Activated CD4-positive, alpha-beta memory T cell treated with anti-CD3 and anti-CD28 coated beads for 36 hours (primary cell): ENCODE results near the gene TENT4B. TPM values are rescaled to one million over a fixed set of nuclear protein-coding genes. Genes with fewer than 3 reads are reported as not detected.
"Not testable (repeated sequence)": the region's sequence is repeated elsewhere in the genome, so short reads cannot be mapped to it uniquely, and the experiment has no call there.

Experiments
- CTCF ChIA-PET: fragments of 350-600 bp; sonication (Branson Sonifier 250); formaldehyde crosslinking; loops from one replicate; lab custom pipeline; 2021; ENCODE audit warnings: antibody characterized with exemption, inconsistent platforms; lab: Charles Lee
- POLR2A ChIA-PET: fragments of 350-600 bp; sonication (Branson Sonifier 250); formaldehyde crosslinking; loops from one replicate; lab custom pipeline; 2021; ENCODE audit warnings: antibody characterized with exemption; lab: Charles Lee
- DNase-seq: peaks from one replicate; pipeline ENCODE4 v3.0.0-alpha.2; 2020
- H3K27ac Mint-ChIP-seq: one replicate; pipeline ENCODE4 v1.8.0; 2021; ENCODE audit warnings: mixed read lengths
- H3K27me3 Mint-ChIP-seq: one replicate; pipeline ENCODE4 v1.8.0; 2021; ENCODE audit warnings: mixed read lengths
- H3K36me3 Mint-ChIP-seq: one replicate; pipeline ENCODE4 v1.8.0; 2021; ENCODE audit warnings: mixed read lengths
- H3K4me1 Mint-ChIP-seq: one replicate; pipeline ENCODE4 v1.8.0; 2021; ENCODE audit warnings: low read depth, mixed read lengths
- H3K4me3 Mint-ChIP-seq: one replicate; pipeline ENCODE4 v1.8.0; 2021; ENCODE audit warnings: mild to moderate bottlenecking, mixed read lengths
- H3K9me3 Mint-ChIP-seq: one replicate; pipeline ENCODE4 v1.8.0; 2021; ENCODE audit warnings: mixed read lengths
- intact Hi-C: fragments of 100-400 bp; cut with micrococcal nuclease; formaldehyde crosslinking; loops from one replicate; pipeline ENCODE4 v1.15.1; 2023
- total RNA-seq, 2 experiments: library from RNA; stranded (reverse); gene quantifications; one replicate each; pipeline ENCODE4 v1.2.3, GENCODE V29; 2021

Gene TENT4B
- total RNA-seq, 2 experiments from 2014 or later, result 14.4 to 14.8 TPM

GRCh38 chr16:50154420-50154950, 1.4 kb downstream of the TENT4B start:
- DNase-seq, result peak; percentile 29
- H3K9me3 Mint-ChIP-seq, result no peaks in the 10 kb centered on the region
- no peaks in the 10 kb centered on the region for H3K36me3 Mint-ChIP-seq
- H3K27me3 Mint-ChIP-seq, result no peaks in the 10 kb centered on the region
- intact Hi-C loops, result loop anchor here (2.0 to 5.0 kb wide), 6 partner anchors 18 to 1542 kb away; partner anchors contain the start of genes N4BP1 and SNX20
- H3K4me1 Mint-ChIP-seq, result peaks cover 42% of the 10 kb centered on the region
- peak overlapping the region; percentile 73 for H3K27ac Mint-ChIP-seq
- H3K4me3 Mint-ChIP-seq, result peak overlapping the region; percentile 80
- ChIA-PET CTCF (interaction anchor here (0.6 to 3.2 kb wide), 4 partner anchors 10 to 186 kb away, joined by 3 to 20 read pairs (median 8); partner anchors contain the start of gene CNEP1R1), POLR2A (interaction anchor here (1.4 kb wide), 1 partner anchor 88 kb away, joined by 3 read pairs; no protein-coding TSS in a partner anchor)

GRCh38 chr16:50155925-50156324, 2.8 kb downstream of the TENT4B start:
- no peak for DNase-seq
- intact Hi-C loops, result loop anchor here (1.0 to 2.0 kb wide), 5 partner anchors 17 to 585 kb away; partner anchors contain the start of genes CNEP1R1 and HEATR3
- Mint-ChIP-seq H3K27me3 (no peaks in the 10 kb centered on the region), H3K36me3 (peaks cover 7% of the 10 kb centered on the region), H3K27ac (no peak overlapping the region), H3K9me3 (no peaks in the 10 kb centered on the region), H3K4me3 (peak overlapping the region; percentile 80), H3K4me1 (peaks cover 53% of the 10 kb centered on the region)
- ChIA-PET POLR2A (interaction anchor here (0.6 to 1.4 kb wide), 4 partner anchors 53 to 131 kb away, joined by 3 to 4 read pairs (median 3); partner anchors contain the start of gene CNEP1R1), CTCF (interaction anchor here (1.0 to 3.2 kb wide), 4 partner anchors 11 to 131 kb away, joined by 3 to 20 read pairs (median 10); partner anchors contain the start of gene CNEP1R1)

GRCh38 chr16:50156590-50156989, 3.5 kb downstream of the TENT4B start:
- Mint-ChIP-seq H3K27ac (no peak overlapping the region), H3K4me3 (peak overlapping the region; percentile 16)

GRCh38 chr16:50160495-50161164, 7.5 kb downstream of the TENT4B start:
- Mint-ChIP-seq H3K36me3 (peaks cover 7% of the 10 kb centered on the region), H3K27me3 (no peaks in the 10 kb centered on the region), H3K27ac (peak overlapping the region; percentile 61), H3K9me3 (no peaks in the 10 kb centered on the region), H3K4me3 (no peak overlapping the region), H3K4me1 (peaks cover 54% of the 10 kb centered on the region)
- no peak for DNase-seq
- intact Hi-C loops, result no loop called here
- ChIA-PET POLR2A (interaction anchor here (1.9 kb wide), 1 partner anchor 9 kb away, joined by 8 read pairs; no protein-coding TSS in a partner anchor), CTCF (interaction anchor here (0.9 to 1.6 kb wide), 4 partner anchors 50 to 195 kb away, joined by 3 to 9 read pairs (median 4); no protein-coding TSS in a partner anchor)

More at GRCh38 chr16:50156590-50156989, 3.5 kb downstream of the TENT4B start:
- no peak for DNase-seq
- H3K9me3 Mint-ChIP-seq, result no peaks in the 10 kb centered on the region
- ChIA-PET POLR2A (no interaction called here), CTCF (interaction anchor here (2.8 to 3.2 kb wide), 2 partner anchors 55 to 132 kb away, joined by 14 to 20 read pairs; partner anchors contain the start of gene CNEP1R1)
- intact Hi-C loops, result no loop called here
- H3K36me3 Mint-ChIP-seq, result peaks cover 7% of the 10 kb centered on the region
- peaks cover 57% of the 10 kb centered on the region for H3K4me1 Mint-ChIP-seq
- H3K27me3 Mint-ChIP-seq, result no peaks in the 10 kb centered on the region

- peaks cover 56% of the 10 kb centered on the region for H3K4me1 Mint-ChIP-seq
- peaks cover 7% of the 10 kb centered on the region for H3K36me3 Mint-ChIP-seq
- ChIA-PET POLR2A (interaction anchor here (1.9 kb wide), 1 partner anchor 10 kb away, joined by 8 read pairs; no protein-coding TSS in a partner anchor), CTCF (interaction anchor here (1.3 to 1.6 kb wide), 2 partner anchors 94 to 194 kb away, joined by 4 to 5 read pairs; no protein-coding TSS in a partner anchor)
- no peak for DNase-seq
- H3K27ac Mint-ChIP-seq, result no peak overlapping the region
- H3K9me3 Mint-ChIP-seq, result no peaks in the 10 kb centered on the region
- intact Hi-C loops, result no loop called here
- H3K4me3 Mint-ChIP-seq, result no peak overlapping the region
- no peaks in the 10 kb centered on the region for H3K27me3 Mint-ChIP-seq
Measured at GRCh38 chr16:50161950-50162349, 8.8 kb downstream of the TENT4B start.

GRCh38 chr16:50165473-50165872, 12.4 kb downstream of the TENT4B start:
- CTCF ChIA-PET, result no interaction called here
- H3K4me3 Mint-ChIP-seq, result no peak overlapping the region
- peaks cover 59% of the 10 kb centered on the region for H3K4me1 Mint-ChIP-seq
- POLR2A ChIA-PET, result no interaction called here
- H3K9me3 Mint-ChIP-seq, result no peaks in the 10 kb centered on the region
- intact Hi-C loops, result no loop called here
- peaks cover 1% of the 10 kb centered on the region for H3K36me3 Mint-ChIP-seq
- no peak for DNase-seq
- H3K27me3 Mint-ChIP-seq, result no peaks in the 10 kb centered on the region
- no peak overlapping the region for H3K27ac Mint-ChIP-seq

- Mint-ChIP-seq H3K9me3 (no peaks in the 10 kb centered on the region), H3K4me3 (no peak overlapping the region), H3K36me3 (no peaks in the 10 kb centered on the region), H3K27me3 (no peaks in the 10 kb centered on the region), H3K27ac (peak overlapping the region; percentile 80), H3K4me1 (peaks cover 55% of the 10 kb centered on the region)
- intact Hi-C loops, result no loop called here
- POLR2A ChIA-PET, result interaction anchor here (1.2 to 1.5 kb wide), 3 partner anchors 12 to 44 kb away, joined by 3 to 4 read pairs (median 3); no protein-coding TSS in a partner anchor
- peak; percentile 50 for DNase-seq
- CTCF ChIA-PET, result interaction anchor here (0.7 to 2.9 kb wide), 5 partner anchors 11 to 188 kb away, joined by 3 to 11 read pairs (median 5); partner anchors contain the start of gene CNEP1R1
Measured at GRCh38 chr16:50166511-50167500, 13.7 kb downstream of the TENT4B start.

GRCh38 chr16:50167556-50167955, 14.4 kb downstream of the TENT4B start:
- Mint-ChIP-seq H3K36me3 (no peaks in the 10 kb centered on the region), H3K9me3 (no peaks in the 10 kb centered on the region), H3K27me3 (no peaks in the 10 kb centered on the region), H3K4me3 (peak overlapping the region; percentile 13), H3K27ac (peak overlapping the region; percentile 47), H3K4me1 (peaks cover 57% of the 10 kb centered on the region)
- no peak for DNase-seq
- ChIA-PET POLR2A (interaction anchor here (1.2 to 1.5 kb wide), 2 partner anchors 30 to 43 kb away, joined by 3 to 4 read pairs; no protein-coding TSS in a partner anchor), CTCF (interaction anchor here (1.4 to 2.9 kb wide), 4 partner anchors 12 to 187 kb away, joined by 4 to 11 read pairs (median 6); partner anchors contain the start of gene CNEP1R1)
- intact Hi-C loops, result no loop called here

GRCh38 chr16:50169555-50170096, 16.5 kb downstream of the TENT4B start:
- H3K36me3 Mint-ChIP-seq, result no peaks in the 10 kb centered on the region
- peaks cover 61% of the 10 kb centered on the region for H3K4me1 Mint-ChIP-seq
- H3K4me3 Mint-ChIP-seq, result no peak overlapping the region

GRCh38 chr16:50171773-50172172, 18.7 kb downstream of the TENT4B start:
- CTCF ChIA-PET, result interaction anchor here (0.9 kb wide), 1 partner anchor 147 kb away, joined by 3 read pairs; the partner anchor contains the start of gene CNEP1R1
- H3K27ac Mint-ChIP-seq, DNase-seq, H3K4me3 Mint-ChIP-seq, H3K27me3 Mint-ChIP-seq, H3K9me3 Mint-ChIP-seq, H3K36me3 Mint-ChIP-seq, POLR2A ChIA-PET: not testable (repeated sequence)
- intact Hi-C loops, result loop anchor here (2.0 to 5.0 kb wide), 2 partner anchors 17 to 49 kb away; no protein-coding TSS in a partner anchor
- H3K4me1 Mint-ChIP-seq, result peaks cover 57% of the 10 kb centered on the region

More at GRCh38 chr16:50169555-50170096, 16.5 kb downstream of the TENT4B start:
- POLR2A ChIA-PET, result interaction anchor here (0.5 kb wide), 1 partner anchor 36 kb away, joined by 3 read pairs; no protein-coding TSS in a partner anchor
- intact Hi-C loops, result loop anchor here (5.0 kb wide), 1 partner anchor 47 kb away; no protein-coding TSS in a partner anchor
- no peaks in the 10 kb centered on the region for H3K9me3 Mint-ChIP-seq
- DNase-seq, result no peak
- CTCF ChIA-PET, result interaction anchor here (1.3 kb wide), 1 partner anchor 41 kb away, joined by 4 read pairs; no protein-coding TSS in a partner anchor
- H3K27ac Mint-ChIP-seq, result no peak overlapping the region
- no peaks in the 10 kb centered on the region for H3K27me3 Mint-ChIP-seq
